Measurements from ENCODE around the gene ILF3.

ILF3 gene

DNA sequence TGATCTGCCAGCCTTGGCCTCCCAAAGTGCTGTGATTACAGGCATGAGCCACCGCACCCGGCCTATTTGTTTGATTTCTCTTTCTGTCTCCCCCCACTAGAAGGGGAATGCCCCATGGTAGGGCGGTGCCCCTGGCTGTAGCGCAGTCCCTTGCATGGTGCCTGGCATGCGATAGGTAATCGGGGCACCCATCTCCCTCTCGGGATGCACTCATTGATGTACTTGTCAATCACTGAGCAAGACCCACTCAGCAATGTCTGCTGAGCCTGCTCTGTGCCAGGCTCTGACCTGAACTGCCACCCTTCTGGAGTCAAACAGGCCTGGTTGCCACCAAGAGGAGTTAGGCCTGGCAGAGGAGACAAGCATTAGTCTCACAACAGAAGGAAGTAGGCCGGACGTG, 83.6 kb downstream of the ILF3 start:
- no peak for DNase-seq

DNA sequence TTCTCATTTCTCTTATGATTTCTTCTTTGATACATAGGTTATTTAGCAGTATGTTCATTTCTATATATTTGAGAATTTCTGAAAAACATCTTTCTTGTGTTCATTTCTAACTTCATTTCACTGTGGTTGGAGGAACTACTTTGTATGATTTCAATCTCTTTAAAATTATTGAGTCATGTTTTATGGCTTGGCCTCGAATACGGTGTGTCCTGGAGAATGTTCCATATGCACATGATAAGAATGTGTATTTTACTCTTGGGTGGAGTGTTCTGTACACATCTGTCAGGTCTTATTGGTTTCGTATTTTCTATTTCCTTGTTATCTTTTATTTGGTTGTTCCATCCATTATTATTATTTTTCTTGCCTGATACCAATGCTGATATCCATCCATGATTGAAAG, 86.7 kb downstream of the ILF3 start:
- no peak for DNase-seq

Measured in NCI-H82 (cell line).